ENCODE measurements around the gene MED27. TPM values are rescaled to one million over a fixed set of nuclear protein-coding genes. Genes with fewer than 3 reads are reported as not detected.

MED27 gene
- total RNA-seq, 2 donors from 2014 or later, result 17.8 to 24.5 TPM

DNA sequence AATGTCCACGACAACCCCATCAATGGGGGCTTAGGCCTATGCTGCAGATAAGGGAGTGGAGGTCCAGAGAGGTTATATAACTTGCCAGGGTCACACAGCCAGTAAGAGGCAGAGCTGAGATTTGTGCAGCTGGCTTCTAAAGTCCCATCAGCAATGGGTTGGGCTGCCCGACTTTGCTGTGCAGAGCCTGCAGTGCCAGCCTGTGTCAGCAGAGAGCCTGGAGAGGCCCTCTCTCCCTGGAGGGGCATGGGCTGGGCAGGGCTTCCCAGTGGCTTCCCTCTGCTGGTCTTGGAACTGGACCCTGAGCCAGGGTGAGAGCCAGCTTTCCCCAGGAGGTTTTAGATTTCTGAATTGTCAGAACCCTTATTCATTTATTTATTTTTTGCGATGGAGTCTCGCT, 262.6 kb downstream of the MED27 start:
- peak; percentile 22 for DNase-seq (ENCODE audit: low spot score)
- intact Hi-C loops (cut with DNase I), result no loop called here

DNA sequence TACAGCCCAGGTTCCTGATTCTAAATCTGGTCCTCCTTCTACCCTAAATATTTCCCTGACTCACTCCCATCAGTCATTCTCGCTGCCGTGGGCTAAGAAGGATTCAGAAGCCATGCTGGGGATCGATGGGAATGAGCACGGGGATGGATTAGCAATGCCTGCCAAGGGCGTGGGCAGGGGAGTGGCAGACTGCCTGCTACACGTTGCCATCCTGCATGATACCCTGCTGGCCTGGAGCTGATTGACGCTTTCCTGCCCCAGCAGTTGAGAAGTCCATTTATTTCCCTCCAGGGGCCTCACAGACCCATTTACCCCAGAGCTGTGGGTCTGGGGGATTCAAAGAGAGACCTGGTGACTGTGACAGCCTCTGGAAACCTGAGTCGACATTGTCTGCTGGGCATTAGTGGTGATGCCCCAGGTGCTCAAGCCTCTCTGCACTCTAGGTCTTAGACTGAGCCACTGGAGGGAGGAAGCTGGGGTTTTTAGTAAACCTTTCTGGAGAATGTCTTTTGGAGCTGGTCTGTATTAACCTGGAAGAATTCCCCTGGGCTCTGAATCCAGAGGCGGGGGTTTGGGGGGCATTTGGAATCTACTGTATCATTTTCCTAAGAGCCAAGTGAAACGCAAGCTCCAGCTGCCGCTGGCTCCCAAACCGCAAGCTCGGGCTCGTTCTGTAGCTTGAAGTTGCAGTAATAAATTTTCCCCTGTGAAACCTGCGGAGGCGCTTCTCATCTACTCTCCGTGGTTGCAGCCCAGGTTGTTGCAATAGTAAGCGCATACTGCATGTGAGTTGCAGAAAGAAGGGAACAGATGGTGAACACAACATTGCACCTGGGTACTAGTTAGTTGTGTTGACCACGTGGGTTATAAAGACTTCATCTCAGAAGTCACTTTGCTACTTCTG, 263.4 kb downstream of the MED27 start:
- DNase-seq (ENCODE audit: low spot score), result peak; percentile 63
- intact Hi-C loops (cut with DNase I), result loop anchor here in 1 of 2 donors (1.0 kb wide), 1 partner anchor 37 kb away; no protein-coding TSS in a partner anchor

DNA sequence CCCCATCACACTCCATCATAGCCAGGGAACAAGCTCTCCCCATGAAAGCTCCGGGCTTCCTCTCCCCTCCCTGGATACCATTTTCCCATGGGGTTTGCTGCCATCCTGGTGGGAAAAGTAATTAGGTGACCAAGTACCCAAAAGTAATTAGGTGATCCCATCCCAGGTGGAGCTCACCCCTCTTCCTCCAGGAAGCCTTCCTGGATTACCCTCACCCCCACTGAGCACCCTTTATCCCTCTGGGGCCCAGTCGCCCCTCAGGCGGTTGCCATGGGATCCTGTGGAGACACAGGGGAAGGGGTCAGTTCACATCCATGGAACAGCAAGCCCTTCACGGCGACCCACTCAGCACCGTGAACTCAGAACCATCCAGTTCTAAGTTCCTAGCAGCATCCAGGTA, 265.0 kb downstream of the MED27 start:
- intact Hi-C loops (cut with DNase I), result no loop called here
- peak; percentile 7 for DNase-seq (ENCODE audit: low spot score)

DNA sequence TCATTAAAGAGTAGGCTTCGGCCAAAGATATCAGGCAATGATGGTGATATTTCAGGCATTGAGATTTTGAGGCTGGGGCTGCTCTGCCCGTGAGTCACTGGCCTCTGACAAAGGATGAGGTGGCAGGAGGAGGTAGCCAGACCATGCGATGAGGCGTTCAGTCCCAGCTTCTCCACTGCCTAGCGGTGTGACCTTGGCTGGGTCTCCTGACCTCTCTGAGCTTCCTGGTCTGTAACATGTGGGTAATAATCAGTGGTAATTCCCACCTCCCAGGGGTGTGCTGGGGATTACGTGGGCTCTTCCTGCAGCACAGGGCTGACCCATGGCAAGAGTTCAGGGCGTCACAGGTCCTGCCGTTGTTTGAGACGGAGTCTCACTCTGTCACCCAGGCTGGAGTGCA, 266.6 kb downstream of the MED27 start:
- DNase-seq (ENCODE audit: low spot score), result peak; percentile 72
- intact Hi-C loops (cut with DNase I), result no loop called here

DNA sequence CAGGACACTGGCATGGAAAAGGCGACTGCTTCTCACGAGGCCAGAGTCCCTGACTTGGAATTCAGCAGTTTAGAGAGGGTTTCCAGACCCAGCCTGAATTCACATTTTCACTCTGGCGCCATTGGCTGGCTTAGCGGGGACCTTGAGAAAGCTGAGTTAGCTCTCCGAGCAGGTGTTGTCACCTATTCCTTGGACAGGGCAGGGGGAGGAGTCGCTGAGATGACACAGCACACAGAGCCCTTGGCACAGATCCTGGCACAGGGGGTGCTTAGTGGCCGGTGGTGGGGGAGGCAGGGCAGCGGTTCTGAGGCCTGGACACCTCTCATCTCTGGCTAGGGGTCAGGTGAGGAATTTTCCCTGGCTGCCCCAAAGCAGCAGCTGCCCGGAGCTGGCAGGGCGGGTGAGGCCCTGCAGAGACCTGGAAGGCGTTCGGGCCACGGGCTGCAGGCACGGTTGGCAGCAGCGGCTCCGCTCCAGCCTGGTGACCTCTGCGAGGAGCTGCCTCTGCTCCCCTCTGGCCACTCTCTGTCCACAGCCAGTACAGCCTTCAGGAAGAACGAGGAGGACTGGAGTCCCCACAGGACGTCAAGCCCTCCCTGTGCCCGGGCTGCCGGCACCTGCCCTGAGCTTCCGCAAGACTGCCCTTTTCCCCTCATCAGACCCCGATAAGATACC, 267.4 kb downstream of the MED27 start:
- intact Hi-C loops (cut with DNase I), result no loop called here
- peak; percentile 54 for DNase-seq (ENCODE audit: low spot score)

DNA sequence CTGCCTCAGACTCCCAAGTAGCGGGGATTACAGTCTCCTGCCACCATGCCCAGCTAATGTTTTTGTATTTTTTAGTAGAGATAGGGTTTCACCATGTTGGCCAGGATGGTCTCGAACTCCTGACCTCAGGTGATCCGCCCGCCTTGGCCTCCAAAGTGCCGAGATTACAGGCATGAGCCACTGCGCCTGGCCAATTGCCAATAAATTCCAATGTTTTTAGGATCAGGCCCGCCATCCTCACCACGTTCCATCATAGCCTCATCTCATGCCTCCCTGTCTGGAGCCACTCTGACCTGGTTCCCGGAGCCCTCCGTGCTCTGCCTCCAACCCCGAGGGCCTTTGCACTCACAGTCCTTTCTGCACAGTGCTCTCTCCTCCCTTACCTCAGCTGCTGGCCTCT, 268.3 kb downstream of the MED27 start:
- no peak for DNase-seq (ENCODE audit: low spot score)
- intact Hi-C loops (cut with DNase I), result no loop called here

DNA sequence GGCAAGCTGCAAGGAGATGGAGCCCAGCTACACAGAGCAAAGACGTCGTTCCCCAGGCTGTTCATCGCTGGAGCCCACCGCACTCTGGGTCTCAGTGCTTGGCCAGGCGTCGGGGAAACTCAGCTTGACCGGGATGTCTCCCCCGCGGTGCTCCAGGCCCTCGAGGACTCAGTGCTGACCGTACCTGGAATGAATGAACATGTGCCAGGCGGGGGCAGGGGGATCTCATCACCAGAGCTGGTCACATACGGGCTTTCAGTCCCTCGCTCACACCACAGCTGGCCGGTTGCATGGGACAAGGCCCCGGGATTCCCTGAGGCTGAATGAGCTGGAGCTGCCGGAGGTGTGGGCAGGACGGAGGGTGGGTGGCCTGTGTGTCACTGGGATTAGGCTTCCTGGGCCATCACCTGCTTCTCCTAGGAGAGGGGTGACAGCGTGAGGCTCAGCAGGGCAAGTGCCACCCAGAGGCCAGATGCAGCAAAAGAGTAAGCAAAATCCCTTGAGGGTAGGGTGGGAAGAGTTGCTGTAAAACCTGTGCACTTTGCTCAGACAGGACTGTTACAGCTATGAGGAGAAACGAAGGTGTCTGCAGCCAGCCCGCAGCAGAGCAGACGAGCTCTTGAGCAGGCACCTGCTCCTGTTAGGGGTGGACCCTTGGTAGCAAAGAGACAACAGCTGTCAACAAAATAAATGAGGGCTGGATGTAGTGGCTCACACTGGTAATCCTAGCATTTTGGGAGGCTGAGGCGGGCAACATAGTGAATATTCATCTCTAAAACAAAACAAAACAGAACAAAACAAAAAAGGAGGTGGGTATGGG, 269.1 kb downstream of the MED27 start:
- no peak for DNase-seq (ENCODE audit: low spot score)
- intact Hi-C loops (cut with DNase I), result no loop called here

Other genes with a start within 250 kb of the MED27 start
- gene NTNG2, start 82.2 kb upstream of the MED27 start, total RNA-seq, result 1 to 10 TPM; 3.4 to 5.0 TPM